ENCODE data around the gene GNB1L.

GNB1L gene

GRCh38 chr22:19758896-19759426 lies 95.7 kb downstream of the GNB1L start:
- DNase-seq = no peak

DNA sequence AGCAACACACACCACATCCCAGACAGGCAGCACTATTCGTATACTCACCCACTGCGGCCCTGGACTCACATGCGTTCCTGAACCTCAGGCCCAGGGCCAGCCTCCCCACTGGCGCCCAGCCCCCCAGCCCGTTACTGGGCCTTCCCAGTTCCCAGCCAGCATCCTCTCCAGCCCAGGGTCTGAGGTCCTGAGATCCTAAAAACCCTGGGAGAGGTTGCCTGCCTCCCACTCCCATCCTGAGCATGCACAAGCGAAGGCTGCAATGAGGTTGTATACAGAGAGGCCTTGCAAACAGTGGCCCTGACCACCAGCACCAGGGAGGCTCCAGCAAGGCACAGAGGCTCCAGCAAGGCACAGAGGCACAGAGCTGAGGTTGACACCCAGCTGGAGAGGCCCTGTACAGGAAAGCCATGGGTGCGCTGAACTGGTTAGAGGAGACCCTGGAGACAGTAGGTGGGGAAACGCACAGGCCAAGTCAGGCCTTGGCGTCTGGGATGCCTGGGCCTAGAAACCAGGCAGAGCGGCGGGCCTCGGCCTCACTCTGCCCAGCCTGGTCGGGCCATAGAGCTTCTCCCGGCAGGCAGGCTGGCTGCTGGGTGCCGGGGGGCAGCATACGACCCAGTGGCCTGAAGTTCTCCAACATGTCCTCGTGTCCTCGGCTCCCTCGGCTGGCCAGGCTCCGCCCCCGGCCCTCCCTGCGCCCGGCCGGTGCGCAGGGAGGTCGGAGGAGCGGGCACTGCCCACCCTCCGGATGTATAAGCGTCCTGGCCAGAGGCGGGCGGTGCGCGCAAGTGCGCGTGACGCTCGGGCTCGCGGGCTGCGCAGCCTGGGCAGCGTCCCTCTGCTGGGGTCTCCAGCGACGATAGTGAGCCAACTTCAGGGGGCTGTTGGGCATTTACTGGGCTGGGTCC lies 96.4 kb downstream of the GNB1L start:
- DNase-seq = no peak

DNA sequence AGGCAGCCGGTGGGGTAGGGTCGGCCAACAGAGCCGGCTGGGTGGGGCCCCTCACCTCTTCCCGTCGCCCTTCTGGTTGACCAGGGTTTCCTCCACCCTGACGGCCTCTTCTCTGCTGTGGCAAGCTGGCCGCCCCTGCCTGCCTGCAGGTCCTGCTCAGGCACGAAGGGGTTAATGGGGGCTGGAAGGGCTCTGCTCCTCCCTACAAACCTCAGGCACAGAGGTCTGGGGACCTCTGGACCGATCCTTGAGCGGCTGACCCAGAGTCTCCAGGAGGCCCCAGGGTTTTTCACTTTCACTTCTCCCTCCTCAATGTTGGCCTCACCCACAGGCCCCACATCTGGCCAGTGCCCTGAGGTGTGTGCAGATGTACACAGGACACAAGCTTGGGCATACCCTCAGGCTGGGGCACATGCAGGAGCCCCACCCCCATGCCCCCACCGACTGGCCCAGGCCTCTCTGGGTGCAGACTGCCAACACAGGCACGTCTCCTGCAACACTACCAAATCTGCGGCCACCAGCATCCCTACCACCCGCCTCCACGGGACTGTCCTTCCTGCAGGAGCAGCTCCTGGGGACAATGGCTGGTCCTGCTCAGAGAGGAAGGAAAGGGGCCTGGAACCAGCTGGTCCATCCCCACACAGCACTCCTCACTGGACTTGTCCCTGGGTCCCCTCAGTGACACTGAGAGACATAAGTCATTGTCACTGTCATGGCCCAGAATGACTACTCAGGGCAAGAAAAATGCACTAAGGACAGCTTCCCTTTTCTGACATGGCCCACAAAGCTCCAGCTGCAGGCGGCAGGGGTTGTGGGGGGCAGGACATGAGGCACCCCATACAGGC lies 97.3 kb downstream of the GNB1L start:
- DNase-seq = no peak

- DNase-seq = no peak
Observed at GRCh38 chr22:19756288-19757128, 98.2 kb downstream of the GNB1L start.

DNA sequence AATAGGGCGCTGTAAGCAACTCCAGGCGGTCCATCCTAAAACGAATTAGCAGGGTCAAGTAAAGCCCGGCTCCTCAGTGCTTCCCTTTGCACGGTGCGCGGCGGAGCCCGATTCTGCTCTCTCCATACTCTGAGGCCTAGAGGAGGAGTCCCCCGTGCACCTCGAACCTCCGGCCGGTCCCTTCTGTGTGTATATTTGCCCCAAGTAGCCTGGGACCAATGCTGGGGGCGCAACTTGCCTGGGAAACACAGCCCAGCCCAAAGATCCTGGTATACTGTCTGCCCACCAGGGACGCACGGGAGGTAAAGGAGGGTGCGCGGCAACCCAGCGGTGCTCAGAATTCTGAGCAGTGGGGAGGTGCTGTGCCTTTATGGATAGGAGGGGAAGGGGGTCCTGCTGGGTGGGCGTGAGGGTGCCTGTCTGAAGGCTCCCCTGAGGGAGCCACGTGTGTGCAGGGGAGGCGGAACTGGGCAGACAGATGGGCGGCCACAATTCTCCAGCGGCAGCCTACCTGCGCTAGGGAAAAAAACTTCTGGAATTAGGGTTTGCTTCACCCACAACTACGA lies 98.9 kb downstream of the GNB1L start:
- DNase-seq = no peak

DNA sequence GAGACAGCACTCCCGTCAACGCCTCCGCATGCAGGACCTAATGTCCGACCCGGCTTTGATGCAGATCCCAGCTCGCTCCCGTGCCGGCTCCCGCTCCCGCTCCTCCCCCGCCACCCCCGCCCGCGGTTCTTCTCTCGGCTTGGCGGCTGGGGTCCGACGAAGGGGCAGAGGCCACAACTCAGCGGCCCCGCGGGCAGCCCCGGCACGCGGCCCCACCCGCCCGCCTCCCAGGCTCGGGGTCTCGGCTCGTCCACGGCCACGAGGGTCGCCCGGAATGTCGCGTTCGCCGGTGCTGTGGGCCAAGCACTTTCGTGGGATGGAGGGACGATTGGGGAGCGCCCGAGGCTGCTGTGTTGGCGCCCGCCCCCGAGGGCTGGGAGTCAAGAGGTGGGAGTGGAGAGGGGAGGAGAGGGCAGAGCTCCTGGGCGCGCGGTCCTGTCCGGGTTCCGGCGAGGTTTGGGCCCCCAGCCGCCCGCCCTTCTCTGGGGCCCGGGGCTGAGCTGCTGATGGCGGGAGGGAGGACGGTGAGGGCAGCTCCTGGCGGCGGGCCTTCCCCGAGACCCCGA lies 99.4 kb downstream of the GNB1L start:
- no peak for DNase-seq

DNA sequence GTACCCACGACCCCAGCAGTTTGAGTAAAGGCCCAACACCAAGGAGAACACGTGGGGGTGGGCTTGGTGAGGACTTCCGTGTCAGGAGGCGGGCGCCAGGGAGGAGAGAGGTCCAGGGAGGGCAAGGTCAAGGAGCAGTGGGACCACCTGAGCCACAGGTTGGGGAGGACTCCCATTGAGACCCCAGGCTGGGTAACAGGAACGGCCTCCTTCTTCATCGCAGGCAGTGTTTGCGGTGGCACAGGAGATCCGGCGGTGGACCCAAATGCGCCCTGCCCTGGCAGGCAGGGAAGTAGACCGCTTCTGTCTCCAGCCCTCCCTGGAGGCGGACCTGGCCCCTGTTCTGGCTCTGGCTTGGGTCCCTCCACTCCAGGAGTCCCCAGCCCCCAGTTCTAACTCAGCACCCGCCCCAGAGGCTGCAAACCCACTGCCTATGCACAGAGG lies 100.0 kb downstream of the GNB1L start:
- no peak for DNase-seq

DNA sequence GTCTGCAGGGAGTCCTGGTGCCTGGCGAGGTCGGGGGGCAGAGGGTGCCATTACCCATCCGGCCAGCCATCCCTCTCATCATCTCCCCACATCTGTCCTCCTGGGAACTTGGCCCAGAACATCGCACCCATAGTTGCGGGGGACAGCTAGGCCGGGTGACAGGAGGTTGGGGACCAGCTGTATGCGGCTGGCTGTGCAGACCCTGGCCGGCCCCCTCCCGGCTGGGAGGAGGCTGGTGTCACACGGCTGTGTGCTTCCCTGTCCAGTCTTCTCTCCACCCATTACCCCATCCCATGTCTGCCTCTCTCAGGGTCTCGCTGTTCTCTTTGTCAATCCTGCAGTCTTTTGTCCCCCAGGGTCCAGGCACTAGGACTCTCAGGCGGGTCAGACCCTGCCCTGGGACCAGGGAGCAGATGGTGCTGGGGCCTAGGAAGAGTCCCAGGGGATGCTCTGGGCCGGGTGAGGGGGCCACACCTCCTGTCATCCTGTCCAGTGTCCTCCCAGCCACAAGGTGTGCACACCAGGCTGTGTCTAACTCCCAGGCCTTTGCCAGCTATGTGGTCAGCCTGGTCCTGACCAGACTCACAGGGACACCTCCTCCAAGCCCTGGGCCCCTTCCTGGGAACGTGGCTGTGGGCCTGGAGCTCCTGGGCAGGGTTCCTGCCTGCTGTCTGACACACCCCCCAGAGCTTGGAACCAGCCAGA lies 100.5 kb downstream of the GNB1L start:
- no peak for DNase-seq

- DNase-seq = no peak
Observed at GRCh38 chr22:19753090-19753842, 101.4 kb downstream of the GNB1L start.

DNA sequence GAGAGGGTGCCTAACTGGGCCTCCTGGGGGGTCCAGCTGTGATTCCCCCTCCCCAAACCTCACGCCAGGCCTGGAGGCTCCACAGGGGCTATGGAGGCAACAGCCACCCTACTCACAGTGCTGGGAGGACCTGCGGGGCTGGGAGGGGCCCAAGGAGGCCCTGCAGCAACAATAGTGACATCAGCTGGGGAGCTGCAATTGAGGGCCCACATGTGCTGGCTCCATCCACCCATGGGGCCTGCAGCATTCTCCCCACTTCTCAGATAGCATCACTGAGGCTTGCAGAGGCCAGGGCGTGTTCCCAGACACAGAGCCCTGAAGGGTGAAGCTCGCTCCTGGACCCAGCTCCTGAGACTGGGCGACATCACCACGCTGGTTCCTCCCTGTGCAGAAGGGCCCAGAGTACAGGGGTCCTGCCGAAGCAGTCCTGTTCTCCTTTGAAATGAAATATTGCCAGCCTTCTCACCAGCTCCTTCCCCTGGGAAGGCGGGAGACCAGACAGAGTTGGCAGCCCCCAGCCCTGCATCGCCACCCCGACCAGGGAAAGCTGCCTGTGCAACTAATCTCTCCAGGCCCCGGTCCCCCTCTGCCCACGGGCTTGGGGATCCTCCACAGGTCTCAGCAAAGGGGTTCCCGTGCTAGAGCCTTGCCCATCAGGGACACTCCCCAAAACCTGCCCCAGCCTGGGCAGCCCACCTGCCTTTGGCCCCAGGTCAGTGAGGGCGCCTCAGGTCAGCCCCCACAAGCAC lies 103.0 kb downstream of the GNB1L start:
- no peak for DNase-seq

GRCh38 chr22:19750507-19751490 lies 103.9 kb downstream of the GNB1L start:
- no peak for DNase-seq

DNA sequence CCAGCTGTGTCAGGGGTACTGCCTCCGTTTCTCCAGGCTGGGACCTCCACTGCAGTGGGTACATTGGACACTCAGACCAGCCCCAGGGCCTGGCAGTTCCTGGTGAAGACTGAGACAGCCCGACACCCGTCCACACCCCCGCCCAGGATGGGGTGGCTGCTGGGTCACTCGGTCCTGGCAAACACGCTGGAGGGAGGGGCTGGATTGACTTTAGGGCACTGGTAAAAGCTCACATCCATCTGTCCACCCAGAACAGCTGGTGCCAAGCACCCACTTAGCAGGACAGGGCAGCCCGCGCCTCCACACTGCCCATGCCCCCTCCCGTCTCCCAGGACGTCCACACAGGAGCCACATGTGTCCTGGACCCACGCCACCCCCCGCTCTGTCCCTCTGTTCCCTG lies 104.8 kb downstream of the GNB1L start:
- no peak for DNase-seq

DNA sequence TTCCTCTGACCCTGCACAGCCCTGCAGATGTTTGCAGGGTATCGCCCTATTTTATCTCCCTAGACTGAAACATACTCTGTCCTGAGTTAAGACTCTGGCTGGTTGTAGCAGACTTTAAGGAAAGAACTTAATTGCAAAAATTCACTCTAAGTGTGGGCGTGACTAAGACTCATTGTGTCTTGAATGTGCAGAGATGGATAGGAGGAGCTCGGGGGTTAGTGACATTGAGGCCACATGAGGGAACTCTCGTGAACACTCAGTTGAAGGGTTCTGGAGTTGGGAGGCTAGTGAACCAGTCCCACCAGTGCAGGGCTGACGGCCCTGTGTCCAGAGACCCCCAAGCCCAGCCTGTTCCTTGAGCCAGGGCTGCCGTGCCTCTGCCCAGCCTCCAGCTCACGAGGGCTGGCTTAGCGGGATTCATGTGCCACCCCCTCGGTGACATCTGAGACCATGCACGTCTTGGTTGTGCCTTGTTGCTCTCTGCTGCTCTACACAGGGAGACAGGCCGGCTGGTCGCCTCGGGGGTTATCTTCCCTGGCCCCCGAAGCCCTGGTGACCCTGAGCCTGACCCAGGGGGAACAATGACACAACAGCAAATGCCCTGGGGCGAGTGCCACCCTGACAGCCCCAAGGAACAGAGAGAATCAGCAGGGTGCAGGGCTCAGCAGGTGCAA lies 105.5 kb downstream of the GNB1L start:
- DNase-seq = no peak

DNA sequence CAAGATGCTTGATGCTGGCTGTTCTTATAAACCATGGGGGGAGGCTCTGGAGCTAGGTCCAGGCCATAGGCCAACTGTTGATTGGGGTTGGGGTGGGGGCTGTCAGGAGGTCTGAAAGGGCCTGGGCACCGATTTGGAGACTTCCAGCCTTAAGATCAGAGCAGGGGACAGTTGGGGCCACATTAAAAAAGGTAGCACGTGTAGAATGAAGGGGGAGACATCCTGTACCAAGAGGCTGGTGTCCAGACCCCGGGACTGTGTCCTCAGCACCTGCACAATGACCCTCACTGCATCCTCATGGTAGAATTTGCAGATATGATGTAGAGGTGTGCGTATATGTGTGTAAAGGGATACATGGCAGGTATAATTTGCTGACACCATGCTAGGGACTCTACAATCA lies 106.5 kb downstream of the GNB1L start:
- no peak for DNase-seq

DNA sequence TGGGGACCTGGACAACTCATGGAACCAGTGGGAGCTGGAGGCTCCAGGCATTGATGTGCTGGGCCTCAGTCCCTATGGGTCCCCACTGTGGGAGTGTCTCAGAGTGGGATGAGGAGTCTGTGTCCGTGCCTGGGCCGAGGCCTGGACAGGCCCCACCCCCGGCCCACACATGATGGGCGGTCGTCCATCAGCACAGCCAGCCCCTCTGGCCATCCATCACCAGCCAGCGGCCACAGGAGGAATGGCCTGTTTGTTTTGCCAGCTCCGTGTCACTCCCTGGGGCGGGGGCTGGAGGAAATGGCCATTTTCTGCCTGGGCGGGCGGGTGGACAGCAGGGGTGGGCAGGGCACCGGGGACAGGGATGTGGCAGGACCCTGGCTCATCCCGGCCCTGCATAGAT lies 107.1 kb downstream of the GNB1L start:
- DNase-seq = no peak

DNA sequence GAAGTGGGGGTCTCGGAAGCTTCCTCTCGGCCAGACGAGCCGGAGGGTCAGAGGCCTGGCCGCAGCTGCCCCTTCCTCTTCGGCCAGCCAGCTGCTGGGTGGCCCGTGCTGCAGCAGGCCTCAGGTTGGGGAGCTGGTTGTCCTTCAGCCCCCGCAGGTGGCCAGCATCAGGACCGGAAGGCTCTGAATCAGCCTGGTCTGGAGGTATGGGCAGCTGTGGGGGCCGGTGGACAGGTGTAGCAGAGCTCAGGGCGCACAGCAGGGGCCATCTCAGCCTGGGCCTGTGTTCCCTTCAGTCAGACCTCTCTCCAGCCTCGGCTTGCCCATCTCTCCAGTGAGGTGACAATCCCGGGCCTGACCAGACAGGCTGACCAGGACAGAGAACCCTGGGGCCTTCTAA lies 107.9 kb downstream of the GNB1L start:
- DNase-seq = no peak

DNA sequence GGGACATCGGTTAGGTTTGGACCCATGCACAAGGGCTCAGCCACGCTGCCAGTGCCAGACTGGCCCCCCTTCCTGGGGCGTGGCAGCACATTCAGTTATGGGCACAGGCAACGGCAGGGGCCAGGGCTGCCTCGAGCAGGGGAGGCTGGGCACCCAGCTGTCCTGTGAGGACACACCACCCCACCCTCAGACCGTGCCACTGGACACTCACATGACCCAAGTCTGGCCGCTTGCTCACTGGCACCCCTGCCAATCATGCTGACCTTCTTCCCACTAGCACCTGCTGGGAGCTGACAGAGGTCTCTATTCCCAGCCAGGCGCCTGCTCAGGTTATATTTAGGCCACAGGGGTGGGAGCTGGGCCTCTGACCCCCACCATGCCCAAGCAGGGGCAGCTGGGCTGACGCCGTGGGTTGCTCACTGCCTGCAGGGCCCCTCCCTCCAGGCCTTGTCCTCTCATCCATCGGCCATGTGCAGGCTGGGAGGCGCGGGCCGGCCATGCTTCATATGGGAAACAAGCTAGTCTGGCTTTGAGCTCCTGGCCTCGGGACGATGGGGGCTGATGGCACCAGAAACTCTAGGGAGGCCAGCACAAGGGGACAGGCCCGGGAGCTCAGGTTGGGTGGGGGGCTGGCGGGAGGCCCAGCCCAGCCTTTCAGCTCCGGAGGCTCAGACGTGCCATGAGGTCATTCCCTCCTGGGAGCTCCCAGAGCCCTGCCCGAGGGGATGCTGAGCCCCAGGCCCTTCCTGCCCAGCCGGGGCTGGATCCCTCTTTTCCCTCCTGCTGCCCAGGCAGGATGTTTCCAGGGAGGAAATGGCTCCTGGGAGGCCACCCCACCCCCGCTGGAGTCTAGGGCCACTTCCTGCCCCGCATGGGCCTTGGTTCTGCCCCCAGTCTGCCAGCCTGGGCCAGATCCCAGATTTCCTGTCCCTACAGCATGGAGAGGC lies 109.2 kb downstream of the GNB1L start:
- no peak for DNase-seq

Measured in KG1 (cell line).